ENCODE data around the gene IL4R.
"Not testable (repeated sequence)": the region's sequence is repeated elsewhere in the genome, so short reads cannot be mapped to it uniquely, and the experiment has no call there.

IL4R gene

GRCh38 chr16:27399969-27400368, 86.2 kb downstream of the IL4R start:
- DNase-seq (ENCODE audit: insufficient read length, low spot score) = no peak
- no peak for FAIRE-seq

GRCh38 chr16:27400751-27401620, 87.2 kb downstream of the IL4R start:
- FAIRE-seq (peak; percentile 62), DNase-seq (ENCODE audit: insufficient read length, low spot score) (no peak)

- peak; percentile 93 for FAIRE-seq
Measured at GRCh38 chr16:27401768-27402568, 88.2 kb downstream of the IL4R start, which contains the start of gene IL21R. TSS of gene IL21R (plus strand) at chr16:27402174. CDS start at chr16:27430072, 27,898 bp downstream.

GRCh38 chr16:27402569-27402963, 88.8 kb downstream of the IL4R start:
- FAIRE-seq = no peak
- no peak for DNase-seq (ENCODE audit: insufficient read length, low spot score)

More at GRCh38 chr16:27401768-27402568, 88.2 kb downstream of the IL4R start, which contains the start of gene IL21R:
- no peak for DNase-seq (ENCODE audit: insufficient read length, low spot score)

GRCh38 chr16:27402964-27403600, 89.3 kb downstream of the IL4R start:
- peak; percentile 90 for FAIRE-seq
- DNase-seq (ENCODE audit: insufficient read length, low spot score) = no peak

- no peak for DNase-seq (ENCODE audit: insufficient read length, low spot score)
- FAIRE-seq = no peak
Measured at GRCh38 chr16:27403601-27403992, 89.8 kb downstream of the IL4R start.

- FAIRE-seq (peak; percentile 77), DNase-seq (ENCODE audit: insufficient read length, low spot score) (no peak)
Measured at GRCh38 chr16:27404163-27404823, 90.5 kb downstream of the IL4R start.

- DNase-seq (ENCODE audit: insufficient read length, low spot score) = no peak
- FAIRE-seq = peak; percentile 79
Measured at GRCh38 chr16:27405546-27406451, 92.0 kb downstream of the IL4R start.

GRCh38 chr16:27406511-27407128, 92.8 kb downstream of the IL4R start:
- peak; percentile 95 for FAIRE-seq

GRCh38 chr16:27407133-27407532, 93.4 kb downstream of the IL4R start:
- DNase-seq (ENCODE audit: insufficient read length, low spot score) (no peak), FAIRE-seq (no peak)

More at GRCh38 chr16:27406511-27407128, 92.8 kb downstream of the IL4R start:
- DNase-seq (ENCODE audit: insufficient read length, low spot score) = no peak

GRCh38 chr16:27408012-27408601, 94.3 kb downstream of the IL4R start:
- DNase-seq (ENCODE audit: insufficient read length, low spot score) (no peak), FAIRE-seq (peak; percentile 99)

- FAIRE-seq (no peak), DNase-seq (ENCODE audit: insufficient read length, low spot score) (no peak)
Measured at GRCh38 chr16:27408602-27409031, 94.8 kb downstream of the IL4R start.

GRCh38 chr16:27409958-27410357, 96.2 kb downstream of the IL4R start:
- not testable (repeated sequence) for FAIRE-seq; DNase-seq (ENCODE audit: insufficient read length, low spot score)

- DNase-seq (ENCODE audit: insufficient read length, low spot score) = no peak
- no peak for FAIRE-seq
Measured at GRCh38 chr16:27410761-27411160, 97.0 kb downstream of the IL4R start.

GRCh38 chr16:27413956-27414355, 100.2 kb downstream of the IL4R start:
- FAIRE-seq (no peak), DNase-seq (ENCODE audit: insufficient read length, low spot score) (no peak)
